HepG2 (cell line): ENCODE data around the gene UPK1B. TPM values are rescaled to one million over a fixed set of nuclear protein-coding genes. Genes with fewer than 3 reads are reported as not detected.

ENCODE experiments used
- ADNP ChIP-seq: sonication (generic); formaldehyde crosslinking; IDR thresholded peaks from 2 replicates; pipeline ENCODE4 v1.4.0; 2020; ENCODE audit warnings: missing genetic modification reagents
- ELF4 ChIP-seq: sonication (generic); formaldehyde crosslinking; IDR thresholded peaks from 2 replicates; pipeline ENCODE4 v1.5.0; 2020; ENCODE audit warnings: missing genetic modification reagents, mild to moderate bottlenecking, moderate library complexity, borderline replicate concordance
- HMGXB4 ChIP-seq, 2 experiments: sonication (generic) in 1 of 2; formaldehyde crosslinking in 1 of 2; IDR thresholded peaks; 2 replicates each; pipeline versions ENCODE4 v1.4.0 to v1.6.1; 2018 to 2020; ENCODE audit warnings: missing genetic modification reagents in 2 of 2, borderline replicate concordance in 1 of 2, low read depth in 1 of 2, mild to moderate bottlenecking in 1 of 2, missing biosample characterization in 1 of 2
- RORA ChIP-seq: sonication (generic); formaldehyde crosslinking; IDR thresholded peaks from 2 replicates; pipeline ENCODE4 v1.5.0; 2020; ENCODE audit warnings: mild to moderate bottlenecking, missing genetic modification reagents, moderate library complexity
- SOX6 ChIP-seq, 2 experiments: fragments of 450-650 bp in 1 of 2; sonication (generic) in 1 of 2; formaldehyde crosslinking in 1 of 2; IDR thresholded peaks; 2 replicates each; pipeline versions ENCODE4 v1.4.0 to v1.6.1; 2017 to 2020; ENCODE audit warnings: antibody characterized with exemption in 1 of 2, mild to moderate bottlenecking in 1 of 2, missing genetic modification reagents in 1 of 2
- TARDBP ChIP-seq: sonication (generic); formaldehyde crosslinking; IDR thresholded peaks from 2 replicates; pipeline ENCODE4 v1.8.0; 2022; ENCODE audit warnings: mild to moderate bottlenecking, missing genetic modification reagents
- YY1 ChIP-seq: IDR thresholded peaks from 2 replicates; pipeline ENCODE4 v1.6.1; 2011; ENCODE audit warnings: low read length, low read depth, moderate library complexity, mild to moderate bottlenecking; ENCODE audit not compliant: insufficient read depth, insufficient replicate concordance
- ZFP41 ChIP-seq: sonication (generic); formaldehyde crosslinking; IDR thresholded peaks from 2 replicates; pipeline ENCODE4 v1.4.0; 2020; ENCODE audit warnings: mild to moderate bottlenecking, missing genetic modification reagents, borderline replicate concordance
- ZMAT3 ChIP-seq: sonication (generic); formaldehyde crosslinking; conservative IDR thresholded peaks from 2 replicates; pipeline ENCODE4 v1.7.0; 2021; ENCODE audit warnings: missing genetic modification reagents
- ZNF142 ChIP-seq: sonication (generic); formaldehyde crosslinking; IDR thresholded peaks from 2 replicates; pipeline ENCODE4 v1.4.0; 2020; ENCODE audit warnings: missing genetic modification reagents
- ZNF143 ChIP-seq: sonication (generic); formaldehyde crosslinking; IDR thresholded peaks from 2 replicates; pipeline ENCODE4 v1.4.0; 2020; ENCODE audit warnings: missing genetic modification reagents
- ZNF205 ChIP-seq: IDR thresholded peaks from 2 replicates; pipeline ENCODE4 v1.6.1; 2018; ENCODE audit warnings: missing biosample characterization, missing genetic modification reagents
- ZNF296 ChIP-seq: sonication (generic); formaldehyde crosslinking; conservative IDR thresholded peaks from 2 replicates; pipeline ENCODE4 v1.5.0; 2020; ENCODE audit warnings: mild to moderate bottlenecking, missing genetic modification reagents
- ZNF747 ChIP-seq: sonication (generic); formaldehyde crosslinking; IDR thresholded peaks from 2 replicates; pipeline ENCODE4 v1.8.1; 2023; ENCODE audit warnings: missing genetic modification reagents, mild to moderate bottlenecking, borderline replicate concordance
- polyA plus RNA-seq, 8 experiments: library from polyadenylated mRNA; depleted of rRNA in 3 of 8; stranded (reverse) in 7 of 8; unstranded in 1 of 8; fragments of >200 nt; fragmentation: Illumina TruSeq in 4 of 8; extraction: Trizol in 4 of 8; gene quantifications; 2 replicates each; pipeline versions ENCODE4 v1.2.1 to v1.2.3, GENCODE V29; 2011 to 2016; ENCODE audit warnings: low read depth in 4 of 8, missing spikeins in 1 of 8, mixed read lengths in 1 of 8; ENCODE audit not compliant: insufficient read depth in 1 of 8
- total RNA-seq, 5 experiments: library from RNA; depleted of rRNA; stranded (reverse); fragments of >200 nt; fragmentation: Illumina TruSeq; extraction: Trizol; gene quantifications; 2 replicates each; pipeline ENCODE4 v1.2.3, GENCODE V29; 2016; ENCODE audit warnings: low read depth in 1 of 5
- TF ChIP-seq, protein P1 (sequence below): sonication (generic); formaldehyde crosslinking; IDR thresholded peaks from 2 replicates; pipeline ENCODE4 v1.5.1; 2020; ENCODE audit warnings: mild to moderate bottlenecking, missing genetic modification reagents, moderate library complexity

UPK1B gene
- total and polyA plus RNA-seq, 2 of the 13 experiments (the other 11 are each of a cell fraction or from before 2014, with no cell fraction given): not detected

- TF ChIP-seq, protein P1, sequence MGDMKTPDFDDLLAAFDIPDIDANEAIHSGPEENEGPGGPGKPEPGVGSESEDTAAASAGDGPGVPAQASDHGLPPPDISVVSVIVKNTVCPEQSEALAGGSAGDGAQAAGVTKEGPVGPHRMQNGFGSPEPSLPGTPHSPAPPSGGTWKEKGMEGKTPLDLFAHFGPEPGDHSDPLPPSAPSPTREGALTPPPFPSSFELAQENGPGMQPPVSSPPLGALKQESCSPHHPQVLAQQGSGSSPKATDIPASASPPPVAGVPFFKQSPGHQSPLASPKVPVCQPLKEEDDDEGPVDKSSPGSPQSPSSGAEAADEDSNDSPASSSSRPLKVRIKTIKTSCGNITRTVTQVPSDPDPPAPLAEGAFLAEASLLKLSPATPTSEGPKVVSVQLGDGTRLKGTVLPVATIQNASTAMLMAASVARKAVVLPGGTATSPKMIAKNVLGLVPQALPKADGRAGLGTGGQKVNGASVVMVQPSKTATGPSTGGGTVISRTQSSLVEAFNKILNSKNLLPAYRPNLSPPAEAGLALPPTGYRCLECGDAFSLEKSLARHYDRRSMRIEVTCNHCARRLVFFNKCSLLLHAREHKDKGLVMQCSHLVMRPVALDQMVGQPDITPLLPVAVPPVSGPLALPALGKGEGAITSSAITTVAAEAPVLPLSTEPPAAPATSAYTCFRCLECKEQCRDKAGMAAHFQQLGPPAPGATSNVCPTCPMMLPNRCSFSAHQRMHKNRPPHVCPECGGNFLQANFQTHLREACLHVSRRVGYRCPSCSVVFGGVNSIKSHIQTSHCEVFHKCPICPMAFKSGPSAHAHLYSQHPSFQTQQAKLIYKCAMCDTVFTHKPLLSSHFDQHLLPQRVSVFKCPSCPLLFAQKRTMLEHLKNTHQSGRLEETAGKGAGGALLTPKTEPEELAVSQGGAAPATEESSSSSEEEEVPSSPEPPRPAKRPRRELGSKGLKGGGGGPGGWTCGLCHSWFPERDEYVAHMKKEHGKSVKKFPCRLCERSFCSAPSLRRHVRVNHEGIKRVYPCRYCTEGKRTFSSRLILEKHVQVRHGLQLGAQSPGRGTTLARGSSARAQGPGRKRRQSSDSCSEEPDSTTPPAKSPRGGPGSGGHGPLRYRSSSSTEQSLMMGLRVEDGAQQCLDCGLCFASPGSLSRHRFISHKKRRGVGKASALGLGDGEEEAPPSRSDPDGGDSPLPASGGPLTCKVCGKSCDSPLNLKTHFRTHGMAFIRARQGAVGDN (CRISPR knock-in tag): peak; percentile 93
- TF ChIP-seq ZNF205 (CRISPR knock-in tag) (no peak), HMGXB4 (CRISPR knock-in tag; IDR thresholded peaks at IDR 0.05; ENCODE audit: borderline replicate concordance in 1 of 2, low read depth in 1 of 2) (peak; percentile 28 to 72; a peak in 3 of 4 replicates), ZNF747 (CRISPR knock-in tag) (peak; percentile 58; the same call in 1 of the 2 replicates), RORA (no peak), TARDBP (CRISPR knock-in tag) (no peak), ZNF143 (CRISPR knock-in tag) (no peak), ZFP41 (0 out of 2 replicates have a peak, but pooled peaks have one; percentile 17), SOX6 (IDR thresholded peaks at IDR 0.05) (no peak), SOX6 (CRISPR knock-in tag; IDR thresholded peaks at IDR 0.05) (no peak), ZNF142 (CRISPR knock-in tag) (peak; percentile 65; the same call in 1 of the 2 replicates), ADNP (no peak), ZNF296 (CRISPR knock-in tag) (no peak), YY1 (peak; percentile 27), ELF4 (CRISPR knock-in tag) (peak; percentile 55; the same call in 1 of the 2 replicates), ZMAT3 (peak; percentile 56)
Measured at GRCh38 chr3:119240591-119241434, 67.4 kb downstream of the UPK1B start, which contains the start of gene B4GALT4 (continued).
